HG03280 (cell line): ENCODE measurements around the gene PSEN1.
"Not testable (repeated sequence)": the region's sequence is repeated elsewhere in the genome, so short reads cannot be mapped to it uniquely, and the experiment has no call there.

ENCODE experiments used
- ATAC-seq: cut with Tn5 transposase; IDR thresholded peaks from one replicate; pipeline ENCODE4 v1.9.1; 2021; ENCODE audit warnings: mild to moderate bottlenecking, moderate library complexity; ENCODE audit not compliant: unreplicated experiment

PSEN1 gene

GRCh38 chr14:73162251-73162650, 25.9 kb downstream of the PSEN1 start:
- ATAC-seq: no peak

GRCh38 chr14:73166399-73166798, 30.1 kb downstream of the PSEN1 start:
- no peak for ATAC-seq

GRCh38 chr14:73167727-73168126, 31.4 kb downstream of the PSEN1 start:
- ATAC-seq: no peak

- ATAC-seq: no peak
Measured at GRCh38 chr14:73168274-73168673, 32.0 kb downstream of the PSEN1 start.

GRCh38 chr14:73168691-73169090, 32.4 kb downstream of the PSEN1 start:
- ATAC-seq: no peak

GRCh38 chr14:73169855-73170254, 33.5 kb downstream of the PSEN1 start:
- not testable (repeated sequence) for ATAC-seq

GRCh38 chr14:73170686-73171085, 34.4 kb downstream of the PSEN1 start:
- ATAC-seq: no peak

- ATAC-seq: no peak
Measured at GRCh38 chr14:73172500-73172899, 36.2 kb downstream of the PSEN1 start.

- ATAC-seq: no peak
Measured at GRCh38 chr14:73173092-73173735, 36.9 kb downstream of the PSEN1 start.

- no peak for ATAC-seq
Measured at GRCh38 chr14:73176685-73177084, 40.4 kb downstream of the PSEN1 start.

- ATAC-seq: no peak
Measured at GRCh38 chr14:73180385-73180805, 44.1 kb downstream of the PSEN1 start.

GRCh38 chr14:73180969-73181368, 44.7 kb downstream of the PSEN1 start:
- not testable (repeated sequence) for ATAC-seq

GRCh38 chr14:73188501-73188911, 52.2 kb downstream of the PSEN1 start:
- no peak for ATAC-seq

GRCh38 chr14:73189651-73190050, 53.3 kb downstream of the PSEN1 start:
- no peak for ATAC-seq

GRCh38 chr14:73191441-73191840, 55.1 kb downstream of the PSEN1 start:
- ATAC-seq: no peak

- ATAC-seq: not testable (repeated sequence)
Measured at GRCh38 chr14:73194306-73194705, 58.0 kb downstream of the PSEN1 start.

- ATAC-seq: no peak
Measured at GRCh38 chr14:73198253-73198652, 61.9 kb downstream of the PSEN1 start.

GRCh38 chr14:73203527-73203926, 67.2 kb downstream of the PSEN1 start:
- no peak for ATAC-seq

GRCh38 chr14:73207615-73208014, 71.3 kb downstream of the PSEN1 start:
- no peak for ATAC-seq

- ATAC-seq: no peak
Measured at GRCh38 chr14:73208390-73208789, 72.1 kb downstream of the PSEN1 start.

GRCh38 chr14:73208846-73209245, 72.5 kb downstream of the PSEN1 start:
- no peak for ATAC-seq

GRCh38 chr14:73209953-73210352, 73.6 kb downstream of the PSEN1 start:
- ATAC-seq: no peak
